Testis (tissue), 3 donors: ENCODE data around the gene TNRC18. TPM values are rescaled to one million over a fixed set of nuclear protein-coding genes. Genes with fewer than 3 reads are reported as not detected.

ENCODE experiments used
- DNase-seq: peaks from one replicate; pipeline ENCODE4 v3.0.0-alpha.2; 2019
- H3K27ac ChIP-seq, 2 donors: fragments of 200-600 bp; sonication (generic); one replicate each; pipeline ENCODE4 v1.5.1; 2019
- H3K27me3 ChIP-seq: fragments of 200-600 bp; sonication (generic); one replicate; pipeline ENCODE4 v1.5.1; 2019
- H3K36me3 ChIP-seq: fragments of 200-600 bp; sonication (generic); one replicate; pipeline ENCODE4 v1.5.1; 2017; ENCODE audit warnings: low read depth; ENCODE audit errors: missing control alignments
- H3K4me1 ChIP-seq: fragments of 200-600 bp; sonication (generic); one replicate; pipeline ENCODE4 v1.5.1; 2019
- H3K4me3 ChIP-seq, 2 donors: fragments of 200-600 bp; sonication (generic); one replicate each; pipeline ENCODE4 v1.5.1; 2017 to 2019
- H3K9me3 ChIP-seq: fragments of 200-600 bp; sonication (generic); one replicate; pipeline ENCODE4 v1.5.1; 2017
- POLR2A ChIP-seq: fragments of 450-650 bp; IDR thresholded peaks from one replicate; pipeline ENCODE4 v1.6.1; 2017; ENCODE audit warnings: antibody characterized with exemption, mild to moderate bottlenecking, moderate library complexity
- WGBS, 2 donors: methylation state at CpG; one replicate each; pipeline ENCODE4 v1.1.5; 2018; 5-methylcytosine and 5-hydroxymethylcytosine counted together
- intact Hi-C: fragments of 100-400 bp; cut with DNase I; formaldehyde crosslinking; loops from one replicate; pipeline ENCODE4 v1.15.1; 2023; ENCODE audit warnings: low total_unique reads
- polyA plus RNA-seq: library from polyadenylated mRNA; stranded (reverse); fragments of 350-450 nt; fragmentation: Illumina TruSeq; extraction: RNeasy Lipid Tissue Mini Kit (QIAGEN cat#74804); gene quantifications from one replicate; pipeline ENCODE4 v1.2.3, GENCODE V29; 2014; ENCODE audit warnings: low read depth, low replicate concordance; ENCODE audit not compliant: insufficient read depth
- total RNA-seq, 2 donors: library from RNA; depleted of rRNA; stranded (reverse); fragments of >200 nt; gene quantifications; one replicate each; pipeline ENCODE4 v1.2.3, GENCODE V29; 2016
- TF ChIP-seq, protein P1 (sequence below), 3 experiments: fragments of 450-650 bp in 2 of 3; fragments of 200-600 bp in 1 of 3; sonication (generic) in 1 of 3; IDR thresholded peaks; one replicate each; pipeline ENCODE4 v1.5.1; 2016 to 2019; ENCODE audit warnings: antibody characterized with exemption in 3 of 3, mild to moderate bottlenecking in 2 of 3, moderate library complexity in 1 of 3

The TNRC18 gene
- total and polyA plus RNA-seq, 3 donors from 2014 or later, result 56.2 to 128 (median 117) TPM

DNA sequence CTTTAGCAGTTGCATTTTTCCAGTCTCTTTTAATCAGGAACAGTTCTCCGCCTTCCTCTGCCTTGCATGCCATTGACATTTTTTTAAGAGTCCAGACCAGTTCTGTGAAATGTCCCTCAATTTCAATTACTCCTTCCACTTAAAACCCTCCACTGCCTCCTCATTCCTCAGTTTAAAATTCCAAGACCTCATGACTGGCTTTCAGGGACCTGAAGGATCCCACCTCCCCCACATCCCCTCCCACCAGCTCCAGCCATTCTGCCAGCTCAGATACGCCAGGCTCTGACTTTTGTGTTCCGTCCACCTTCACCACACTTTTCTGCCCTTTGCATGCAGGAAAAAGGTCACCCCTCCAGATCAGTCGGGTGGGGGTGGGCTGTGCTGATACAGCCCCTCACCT, 8.7 kb downstream of the TNRC18 start:
- intact Hi-C loops, result no loop called here
- TF ChIP-seq POLR2A, result no peak
- TF ChIP-seq, protein P1, sequence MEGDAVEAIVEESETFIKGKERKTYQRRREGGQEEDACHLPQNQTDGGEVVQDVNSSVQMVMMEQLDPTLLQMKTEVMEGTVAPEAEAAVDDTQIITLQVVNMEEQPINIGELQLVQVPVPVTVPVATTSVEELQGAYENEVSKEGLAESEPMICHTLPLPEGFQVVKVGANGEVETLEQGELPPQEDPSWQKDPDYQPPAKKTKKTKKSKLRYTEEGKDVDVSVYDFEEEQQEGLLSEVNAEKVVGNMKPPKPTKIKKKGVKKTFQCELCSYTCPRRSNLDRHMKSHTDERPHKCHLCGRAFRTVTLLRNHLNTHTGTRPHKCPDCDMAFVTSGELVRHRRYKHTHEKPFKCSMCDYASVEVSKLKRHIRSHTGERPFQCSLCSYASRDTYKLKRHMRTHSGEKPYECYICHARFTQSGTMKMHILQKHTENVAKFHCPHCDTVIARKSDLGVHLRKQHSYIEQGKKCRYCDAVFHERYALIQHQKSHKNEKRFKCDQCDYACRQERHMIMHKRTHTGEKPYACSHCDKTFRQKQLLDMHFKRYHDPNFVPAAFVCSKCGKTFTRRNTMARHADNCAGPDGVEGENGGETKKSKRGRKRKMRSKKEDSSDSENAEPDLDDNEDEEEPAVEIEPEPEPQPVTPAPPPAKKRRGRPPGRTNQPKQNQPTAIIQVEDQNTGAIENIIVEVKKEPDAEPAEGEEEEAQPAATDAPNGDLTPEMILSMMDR (IDR thresholded peaks at IDR 0.05), result no peak
- no peaks in the 10 kb centered on the region for H3K27me3 ChIP-seq
- peaks cover 29% of the 10 kb centered on the region for H3K4me1 ChIP-seq
- peak; percentile 56 for DNase-seq
- H3K9me3 ChIP-seq, result no peaks in the 10 kb centered on the region
- no peak overlapping the region for H3K4me3 ChIP-seq
- no peaks in the 10 kb centered on the region for H3K36me3 ChIP-seq
- H3K27ac ChIP-seq, result no peak overlapping the region
- WGBS, 2 donors, result 70 to 73% methylated on average over 4 of the region's 4 CpGs

DNA sequence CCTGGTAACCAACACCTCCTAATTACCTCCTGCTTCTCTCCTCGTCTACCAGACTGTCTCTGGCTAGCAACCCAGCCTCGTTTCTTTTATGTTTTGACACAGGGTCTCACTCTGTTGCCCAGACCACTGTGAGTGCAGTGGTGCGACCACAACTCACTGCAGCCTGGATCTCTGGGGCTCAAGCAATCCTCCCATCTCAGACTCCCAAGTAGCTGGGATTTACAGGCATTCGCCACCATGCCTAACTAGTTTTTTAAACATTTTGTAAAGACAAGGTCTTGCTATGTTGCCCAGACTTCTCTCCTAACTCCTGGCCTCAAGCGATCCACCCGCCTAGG, 10.2 kb downstream of the TNRC18 start:
- TF ChIP-seq POLR2A, result no peak
- TF ChIP-seq, protein P1 (IDR thresholded peaks at IDR 0.05), result no peak
- Histone ChIP-seq H3K27me3 (no peaks in the 10 kb centered on the region), H3K27ac (peak overlapping the region in 1 of 2 donors; percentile 54), H3K36me3 (no peaks in the 10 kb centered on the region), H3K4me1 (peaks cover 19% of the 10 kb centered on the region), H3K9me3 (no peaks in the 10 kb centered on the region), H3K4me3 (no peak overlapping the region)
- 70 to 81% methylated on average over 6 of the region's 6 CpGs for WGBS, 2 donors
- no peak for DNase-seq
- intact Hi-C loops, result no loop called here

DNA sequence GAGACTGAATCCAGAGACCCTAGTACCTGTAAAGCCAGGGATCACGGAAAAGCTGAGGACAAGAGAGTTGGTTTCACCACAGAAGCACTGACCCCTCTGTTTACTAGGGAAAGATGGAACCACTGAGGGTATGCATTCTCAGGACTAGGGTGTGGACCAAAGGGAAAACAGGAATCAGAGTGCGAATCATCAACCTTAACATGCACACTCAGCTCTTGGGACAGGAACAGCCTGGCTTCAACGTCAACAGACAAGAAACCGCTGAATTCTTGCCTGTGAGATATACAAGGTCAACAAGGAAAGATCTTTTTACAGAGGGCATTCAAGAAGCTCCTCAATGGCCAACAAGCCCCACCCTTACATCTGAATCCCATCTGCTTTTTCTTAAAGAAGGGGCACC, 14.9 kb downstream of the TNRC18 start:
- no peaks in the 10 kb centered on the region for H3K9me3 ChIP-seq
- H3K27ac ChIP-seq, result no peak overlapping the region
- 66 to 78% methylated on average over 4 of the region's 4 CpGs for WGBS, 2 donors
- intact Hi-C loops, result no loop called here
- TF ChIP-seq POLR2A, result no peak
- TF ChIP-seq, protein P1 (IDR thresholded peaks at IDR 0.05), result no peak
- no peak for DNase-seq
- H3K4me3 ChIP-seq, result no peak overlapping the region
- H3K27me3 ChIP-seq, result no peaks in the 10 kb centered on the region
- H3K36me3 ChIP-seq, result no peaks in the 10 kb centered on the region
- peaks cover 26% of the 10 kb centered on the region for H3K4me1 ChIP-seq

DNA sequence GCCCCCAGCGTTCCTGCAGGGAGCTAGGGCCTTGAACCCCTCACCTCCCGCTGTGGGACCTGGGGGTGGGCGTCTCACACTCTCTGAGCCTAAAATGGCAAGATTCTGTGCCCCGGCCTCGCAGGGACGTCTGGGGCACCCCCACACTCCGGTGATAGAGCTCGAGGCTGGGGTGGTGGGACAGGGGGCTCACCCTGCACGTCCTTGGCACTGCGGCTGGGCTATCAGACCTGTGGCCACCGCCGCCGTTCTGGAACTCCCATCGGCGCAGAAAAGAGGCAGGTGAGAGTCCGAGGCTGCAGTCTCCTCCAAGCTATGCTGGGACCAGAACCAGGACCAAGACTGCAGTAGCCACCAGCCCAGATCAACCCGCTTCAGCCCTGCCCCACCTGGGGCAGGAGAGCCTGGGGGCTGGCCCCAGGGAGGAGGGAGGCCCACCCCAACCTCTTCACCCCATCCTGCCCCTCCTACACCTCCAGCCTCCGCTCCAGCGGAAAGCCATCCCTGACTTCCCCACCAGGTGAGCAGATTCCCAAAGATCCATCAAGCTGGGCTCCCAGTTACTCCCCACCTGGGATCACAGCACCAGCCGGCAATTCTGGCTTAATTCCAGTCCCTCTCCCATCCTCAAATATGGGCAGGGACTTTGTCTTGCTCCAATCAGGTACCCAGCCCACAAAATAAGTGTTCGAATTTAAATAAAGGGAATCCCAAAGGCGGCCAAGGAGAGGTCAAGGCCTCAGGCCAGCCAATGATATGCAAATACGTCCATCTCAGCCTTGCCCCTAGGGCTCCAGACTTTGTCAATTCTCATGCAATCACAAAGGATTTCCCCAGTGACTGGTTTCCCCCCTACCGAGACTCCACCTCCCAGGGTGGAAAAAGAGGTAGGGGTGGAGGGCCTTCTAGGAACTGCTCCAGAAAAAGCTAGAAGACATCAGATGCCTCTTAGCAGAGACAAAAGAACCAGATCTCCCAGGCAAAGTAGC, 16.4 kb downstream of the TNRC18 start:
- Histone ChIP-seq H3K27ac (no peak overlapping the region), H3K4me3 (no peak overlapping the region), H3K9me3 (no peaks in the 10 kb centered on the region), H3K27me3 (no peaks in the 10 kb centered on the region), H3K36me3 (no peaks in the 10 kb centered on the region), H3K4me1 (peaks cover 19% of the 10 kb centered on the region)
- intact Hi-C loops, result no loop called here
- 53 to 55% methylated on average over 12 to 24 of the region's 24 CpGs for WGBS, 2 donors
- no peak for TF ChIP-seq POLR2A
- TF ChIP-seq, protein P1 (IDR thresholded peaks at IDR 0.05), result no peak
- DNase-seq, result no peak

DNA sequence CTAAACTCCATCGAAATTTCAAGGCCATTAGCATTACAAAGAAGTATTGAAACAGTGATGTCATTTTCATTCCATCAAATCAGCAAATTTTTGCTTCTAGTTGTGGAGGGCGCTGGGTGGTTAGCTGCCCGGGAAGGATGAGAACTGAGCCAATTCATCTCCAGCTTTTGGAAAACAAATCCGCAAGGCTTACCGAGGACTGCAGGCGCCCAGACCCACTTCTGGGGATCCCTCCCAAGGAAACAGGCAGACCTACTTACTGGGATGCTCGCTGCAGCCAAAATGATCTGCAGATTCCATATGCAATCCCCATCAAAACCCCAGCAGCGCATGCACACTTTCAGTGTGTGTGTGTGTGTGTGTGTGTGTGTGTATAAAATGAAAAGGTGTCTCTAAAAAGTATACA, 19.2 kb downstream of the TNRC18 start:
- H3K4me1 ChIP-seq, result peaks cover 19% of the 10 kb centered on the region
- TF ChIP-seq, protein P1 (IDR thresholded peaks at IDR 0.05), result no peak
- no peak for TF ChIP-seq POLR2A
- DNase-seq, result no peak
- H3K27ac ChIP-seq, result no peak overlapping the region
- H3K9me3 ChIP-seq, result no peaks in the 10 kb centered on the region
- H3K4me3 ChIP-seq, result no peak overlapping the region
- no peaks in the 10 kb centered on the region for H3K36me3 ChIP-seq
- 55 to 68% methylated on average over 8 of the region's 8 CpGs for WGBS, 2 donors
- H3K27me3 ChIP-seq, result no peaks in the 10 kb centered on the region
- intact Hi-C loops, result no loop called here
